HEK293 (cell line): ENCODE data around the gene NDUFB6.

Experiments used
- EGR2 ChIP-seq: fragments of 450-650 bp; formaldehyde crosslinking; IDR thresholded peaks from 2 replicates; pipeline ENCODE4 v1.5.1; 2016; ENCODE audit warnings: low read depth, missing biosample characterization, missing genetic modification characterization
- FEZF1 ChIP-seq: fragments of 450-650 bp; formaldehyde crosslinking; IDR thresholded peaks from 2 replicates; pipeline ENCODE4 v1.5.1; 2016; ENCODE audit warnings: missing biosample characterization, missing genetic modification characterization
- GLIS1 ChIP-seq: fragments of 450-650 bp; formaldehyde crosslinking; IDR thresholded peaks from 2 replicates; pipeline ENCODE4 v1.5.1; 2016; ENCODE audit warnings: missing biosample characterization, missing genetic modification characterization
- GLIS2 ChIP-seq: fragments of 450-650 bp; formaldehyde crosslinking; IDR thresholded peaks from 2 replicates; pipeline ENCODE4 v1.5.1; 2016; ENCODE audit warnings: missing biosample characterization, missing genetic modification characterization
- KLF10 ChIP-seq: fragments of 450-650 bp; IDR thresholded peaks from 2 replicates; pipeline ENCODE4 v1.5.1; 2018; ENCODE audit warnings: missing biosample characterization, mild to moderate bottlenecking, missing genetic modification characterization
- PRDM1 ChIP-seq: fragments of 450-650 bp; formaldehyde crosslinking; IDR thresholded peaks from 2 replicates; pipeline ENCODE4; 2016; ENCODE audit warnings: missing biosample characterization, missing genetic modification characterization
- TRIM28 ChIP-seq: IDR thresholded peaks from 2 replicates; pipeline ENCODE4 v1.6.1; 2011; ENCODE audit warnings: low read length, control low read depth, borderline replicate concordance
- WT1 ChIP-seq: fragments of 450-650 bp; formaldehyde crosslinking; IDR thresholded peaks from 2 replicates; pipeline ENCODE4 v1.5.1; 2016; ENCODE audit warnings: missing biosample characterization, missing genetic modification characterization
- YY1 ChIP-seq: fragments of 450-650 bp; formaldehyde crosslinking; IDR thresholded peaks from 2 replicates; pipeline ENCODE4 v1.5.1; 2018; ENCODE audit warnings: missing biosample characterization, missing genetic modification characterization
- ZBTB20 ChIP-seq: fragments of 450-650 bp; formaldehyde crosslinking; IDR thresholded peaks from 2 replicates; pipeline ENCODE4 v1.5.1; 2016; ENCODE audit warnings: missing biosample characterization, missing genetic modification characterization
- ZBTB48 ChIP-seq: fragments of 450-650 bp; formaldehyde crosslinking; IDR thresholded peaks from 2 replicates; pipeline ENCODE4 v1.5.1; 2016; ENCODE audit warnings: missing biosample characterization, missing genetic modification characterization
- ZFP3 ChIP-seq: fragments of 450-650 bp; formaldehyde crosslinking; IDR thresholded peaks from 2 replicates; pipeline ENCODE4 v1.5.1; 2016; ENCODE audit warnings: low read depth, missing biosample characterization, missing genetic modification characterization
- ZNF10 ChIP-seq: fragments of 450-650 bp; formaldehyde crosslinking; IDR thresholded peaks from 2 replicates; pipeline ENCODE4 v1.5.1; 2017; ENCODE audit warnings: missing biosample characterization, missing genetic modification characterization
- ZNF133 ChIP-seq: fragments of 450-650 bp; formaldehyde crosslinking; IDR thresholded peaks from 2 replicates; pipeline ENCODE4 v1.5.1; 2016; ENCODE audit warnings: missing biosample characterization, missing genetic modification characterization
- ZNF16 ChIP-seq: fragments of 450-650 bp; formaldehyde crosslinking; IDR thresholded peaks from 2 replicates; pipeline ENCODE4 v1.5.1; 2016; ENCODE audit warnings: low read depth, missing biosample characterization, missing genetic modification characterization
- ZNF239 ChIP-seq: fragments of 450-650 bp; formaldehyde crosslinking; IDR thresholded peaks from 2 replicates; pipeline ENCODE4 v1.5.1; 2016; ENCODE audit warnings: missing biosample characterization, missing genetic modification characterization
- ZNF24 ChIP-seq: fragments of 450-650 bp; formaldehyde crosslinking; IDR thresholded peaks from 2 replicates; pipeline ENCODE4 v1.5.1; 2016; ENCODE audit warnings: missing biosample characterization, missing genetic modification characterization
- ZNF248 ChIP-seq: fragments of 450-650 bp; formaldehyde crosslinking; IDR thresholded peaks from 2 replicates; pipeline ENCODE4 v1.5.1; 2017; ENCODE audit warnings: missing biosample characterization, missing genetic modification characterization
- ZNF354C ChIP-seq: fragments of 450-650 bp; formaldehyde crosslinking; IDR thresholded peaks from 2 replicates; pipeline ENCODE4 v1.5.1; 2016; ENCODE audit warnings: missing biosample characterization, missing genetic modification characterization, low read depth, borderline replicate concordance
- ZNF366 ChIP-seq: fragments of 450-650 bp; formaldehyde crosslinking; conservative IDR thresholded peaks from 2 replicates; pipeline ENCODE4 v1.5.1; 2016; ENCODE audit warnings: missing biosample characterization, missing genetic modification characterization
- ZNF37A ChIP-seq: fragments of 450-650 bp; IDR thresholded peaks from 2 replicates; pipeline ENCODE4 v1.5.1; 2018; ENCODE audit warnings: missing biosample characterization, missing genetic modification characterization
- ZNF416 ChIP-seq: fragments of 450-650 bp; formaldehyde crosslinking; IDR thresholded peaks from 2 replicates; pipeline ENCODE4 v1.5.1; 2016; ENCODE audit warnings: missing biosample characterization, missing genetic modification characterization
- ZNF585B ChIP-seq: fragments of 450-650 bp; formaldehyde crosslinking; IDR thresholded peaks from 2 replicates; pipeline ENCODE4 v1.5.1; 2016; ENCODE audit warnings: missing biosample characterization, missing genetic modification characterization
- ZNF621 ChIP-seq: fragments of 450-650 bp; formaldehyde crosslinking; IDR thresholded peaks from 2 replicates; pipeline ENCODE4 v1.5.1; 2017; ENCODE audit warnings: missing biosample characterization, missing genetic modification characterization
- ZNF626 ChIP-seq: fragments of 450-650 bp; sonication (Bioruptor Pico); formaldehyde crosslinking; IDR thresholded peaks from 2 replicates; pipeline ENCODE4 v1.5.1; 2018; ENCODE audit warnings: missing biosample characterization, missing genetic modification characterization, inconsistent platforms
- ZNF76 ChIP-seq: fragments of 450-650 bp; formaldehyde crosslinking; IDR thresholded peaks from 2 replicates; pipeline ENCODE4; 2016; ENCODE audit warnings: low read depth, missing biosample characterization, missing genetic modification characterization, borderline replicate concordance
- ZNF768 ChIP-seq: fragments of 450-650 bp; formaldehyde crosslinking; IDR thresholded peaks from 2 replicates; pipeline ENCODE4 v1.5.1; 2018; ENCODE audit warnings: missing biosample characterization, mild to moderate bottlenecking, missing genetic modification characterization
- ZSCAN16 ChIP-seq: fragments of 450-650 bp; formaldehyde crosslinking; IDR thresholded peaks from 2 replicates; pipeline ENCODE4 v1.5.1; 2016; ENCODE audit warnings: missing biosample characterization, missing genetic modification characterization
- TF ChIP-seq, protein P1 (sequence below): fragments of 450-650 bp; formaldehyde crosslinking; IDR thresholded peaks from 2 replicates; pipeline ENCODE4 v1.5.1; 2017; ENCODE audit warnings: missing biosample characterization, missing genetic modification characterization
- TF ChIP-seq, protein P2 (sequence below): fragments of 450-650 bp; formaldehyde crosslinking; IDR thresholded peaks from 2 replicates; pipeline ENCODE4 v1.5.1; 2016; ENCODE audit warnings: missing biosample characterization, missing genetic modification characterization
- TF ChIP-seq, protein P3 (sequence below): fragments of 450-650 bp; formaldehyde crosslinking; IDR thresholded peaks from 2 replicates; pipeline ENCODE4 v1.5.0; 2017; ENCODE audit warnings: missing biosample characterization, missing genetic modification characterization, borderline replicate concordance
- TF ChIP-seq, protein P4 (sequence below): fragments of 450-650 bp; IDR thresholded peaks from 2 replicates; pipeline ENCODE4 v1.5.1; 2018; ENCODE audit warnings: missing biosample characterization, missing genetic modification characterization
- TF ChIP-seq, protein P5 (sequence below): fragments of 450-650 bp; formaldehyde crosslinking; IDR thresholded peaks from 2 replicates; pipeline ENCODE4 v1.5.1; 2016; ENCODE audit warnings: missing biosample characterization, missing genetic modification characterization

The NDUFB6 gene

GRCh38 chr9:32550562-32551275 is 22.2 kb downstream of the NDUFB6 start (continued):
- TF ChIP-seq ZSCAN16 (tag by site-specific recombination) (no peak), TRIM28 (no peak), ZFP3 (no peak), EGR2 (tag by site-specific recombination) (peak; percentile 81), ZNF768 (tag by site-specific recombination) (no peak), GLIS2 (tag by site-specific recombination) (peak; percentile 97), GLIS1 (tag by site-specific recombination) (peak; percentile 75; the same call in 1 of the 2 replicates), ZNF354C (tag by site-specific recombination) (no peak), ZNF37A (tag by site-specific recombination) (no peak), ZNF10 (tag by site-specific recombination) (no peak), ZBTB20 (tag by site-specific recombination) (peak; percentile 86), PRDM1 (no peak), ZNF416 (no peak), WT1 (tag by site-specific recombination) (no peak), ZNF248 (tag by site-specific recombination) (no peak), ZNF585B (tag by site-specific recombination) (no peak), ZNF621 (tag by site-specific recombination) (no peak), ZNF626 (tag by site-specific recombination) (no peak), ZNF133 (tag by site-specific recombination) (no peak), YY1 (tag by site-specific recombination) (no peak), ZBTB48 (tag by site-specific recombination) (0 out of 2 replicates have a peak, but pooled peaks have one; percentile 4), ZNF16 (tag by site-specific recombination) (no peak), ZNF239 (tag by site-specific recombination) (no peak), KLF10 (peak; percentile 89), ZNF24 (tag by site-specific recombination) (no peak), ZNF366 (tag by site-specific recombination) (no peak), ZNF76 (tag by site-specific recombination) (peak; percentile 50; the same call in 1 of the 2 replicates), FEZF1 (tag by site-specific recombination) (no peak)
- TF ChIP-seq, protein P1, sequence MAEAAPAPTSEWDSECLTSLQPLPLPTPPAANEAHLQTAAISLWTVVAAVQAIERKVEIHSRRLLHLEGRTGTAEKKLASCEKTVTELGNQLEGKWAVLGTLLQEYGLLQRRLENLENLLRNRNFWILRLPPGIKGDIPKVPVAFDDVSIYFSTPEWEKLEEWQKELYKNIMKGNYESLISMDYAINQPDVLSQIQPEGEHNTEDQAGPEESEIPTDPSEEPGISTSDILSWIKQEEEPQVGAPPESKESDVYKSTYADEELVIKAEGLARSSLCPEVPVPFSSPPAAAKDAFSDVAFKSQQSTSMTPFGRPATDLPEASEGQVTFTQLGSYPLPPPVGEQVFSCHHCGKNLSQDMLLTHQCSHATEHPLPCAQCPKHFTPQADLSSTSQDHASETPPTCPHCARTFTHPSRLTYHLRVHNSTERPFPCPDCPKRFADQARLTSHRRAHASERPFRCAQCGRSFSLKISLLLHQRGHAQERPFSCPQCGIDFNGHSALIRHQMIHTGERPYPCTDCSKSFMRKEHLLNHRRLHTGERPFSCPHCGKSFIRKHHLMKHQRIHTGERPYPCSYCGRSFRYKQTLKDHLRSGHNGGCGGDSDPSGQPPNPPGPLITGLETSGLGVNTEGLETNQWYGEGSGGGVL (tag by site-specific recombination) = no peak
- TF ChIP-seq, protein P2, sequence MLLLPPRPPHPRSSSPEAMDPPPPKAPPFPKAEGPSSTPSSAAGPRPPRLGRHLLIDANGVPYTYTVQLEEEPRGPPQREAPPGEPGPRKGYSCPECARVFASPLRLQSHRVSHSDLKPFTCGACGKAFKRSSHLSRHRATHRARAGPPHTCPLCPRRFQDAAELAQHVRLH (tag by site-specific recombination) = peak; percentile 52; the same call in 1 of the 2 replicates
- TF ChIP-seq, protein P3, sequence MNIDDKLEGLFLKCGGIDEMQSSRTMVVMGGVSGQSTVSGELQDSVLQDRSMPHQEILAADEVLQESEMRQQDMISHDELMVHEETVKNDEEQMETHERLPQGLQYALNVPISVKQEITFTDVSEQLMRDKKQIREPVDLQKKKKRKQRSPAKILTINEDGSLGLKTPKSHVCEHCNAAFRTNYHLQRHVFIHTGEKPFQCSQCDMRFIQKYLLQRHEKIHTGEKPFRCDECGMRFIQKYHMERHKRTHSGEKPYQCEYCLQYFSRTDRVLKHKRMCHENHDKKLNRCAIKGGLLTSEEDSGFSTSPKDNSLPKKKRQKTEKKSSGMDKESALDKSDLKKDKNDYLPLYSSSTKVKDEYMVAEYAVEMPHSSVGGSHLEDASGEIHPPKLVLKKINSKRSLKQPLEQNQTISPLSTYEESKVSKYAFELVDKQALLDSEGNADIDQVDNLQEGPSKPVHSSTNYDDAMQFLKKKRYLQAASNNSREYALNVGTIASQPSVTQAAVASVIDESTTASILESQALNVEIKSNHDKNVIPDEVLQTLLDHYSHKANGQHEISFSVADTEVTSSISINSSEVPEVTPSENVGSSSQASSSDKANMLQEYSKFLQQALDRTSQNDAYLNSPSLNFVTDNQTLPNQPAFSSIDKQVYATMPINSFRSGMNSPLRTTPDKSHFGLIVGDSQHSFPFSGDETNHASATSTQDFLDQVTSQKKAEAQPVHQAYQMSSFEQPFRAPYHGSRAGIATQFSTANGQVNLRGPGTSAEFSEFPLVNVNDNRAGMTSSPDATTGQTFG = no peak
- TF ChIP-seq, protein P4, sequence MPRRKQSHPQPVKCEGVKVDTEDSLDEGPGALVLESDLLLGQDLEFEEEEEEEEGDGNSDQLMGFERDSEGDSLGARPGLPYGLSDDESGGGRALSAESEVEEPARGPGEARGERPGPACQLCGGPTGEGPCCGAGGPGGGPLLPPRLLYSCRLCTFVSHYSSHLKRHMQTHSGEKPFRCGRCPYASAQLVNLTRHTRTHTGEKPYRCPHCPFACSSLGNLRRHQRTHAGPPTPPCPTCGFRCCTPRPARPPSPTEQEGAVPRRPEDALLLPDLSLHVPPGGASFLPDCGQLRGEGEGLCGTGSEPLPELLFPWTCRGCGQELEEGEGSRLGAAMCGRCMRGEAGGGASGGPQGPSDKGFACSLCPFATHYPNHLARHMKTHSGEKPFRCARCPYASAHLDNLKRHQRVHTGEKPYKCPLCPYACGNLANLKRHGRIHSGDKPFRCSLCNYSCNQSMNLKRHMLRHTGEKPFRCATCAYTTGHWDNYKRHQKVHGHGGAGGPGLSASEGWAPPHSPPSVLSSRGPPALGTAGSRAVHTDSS (tag by site-specific recombination) = no peak
- TF ChIP-seq, protein P5, sequence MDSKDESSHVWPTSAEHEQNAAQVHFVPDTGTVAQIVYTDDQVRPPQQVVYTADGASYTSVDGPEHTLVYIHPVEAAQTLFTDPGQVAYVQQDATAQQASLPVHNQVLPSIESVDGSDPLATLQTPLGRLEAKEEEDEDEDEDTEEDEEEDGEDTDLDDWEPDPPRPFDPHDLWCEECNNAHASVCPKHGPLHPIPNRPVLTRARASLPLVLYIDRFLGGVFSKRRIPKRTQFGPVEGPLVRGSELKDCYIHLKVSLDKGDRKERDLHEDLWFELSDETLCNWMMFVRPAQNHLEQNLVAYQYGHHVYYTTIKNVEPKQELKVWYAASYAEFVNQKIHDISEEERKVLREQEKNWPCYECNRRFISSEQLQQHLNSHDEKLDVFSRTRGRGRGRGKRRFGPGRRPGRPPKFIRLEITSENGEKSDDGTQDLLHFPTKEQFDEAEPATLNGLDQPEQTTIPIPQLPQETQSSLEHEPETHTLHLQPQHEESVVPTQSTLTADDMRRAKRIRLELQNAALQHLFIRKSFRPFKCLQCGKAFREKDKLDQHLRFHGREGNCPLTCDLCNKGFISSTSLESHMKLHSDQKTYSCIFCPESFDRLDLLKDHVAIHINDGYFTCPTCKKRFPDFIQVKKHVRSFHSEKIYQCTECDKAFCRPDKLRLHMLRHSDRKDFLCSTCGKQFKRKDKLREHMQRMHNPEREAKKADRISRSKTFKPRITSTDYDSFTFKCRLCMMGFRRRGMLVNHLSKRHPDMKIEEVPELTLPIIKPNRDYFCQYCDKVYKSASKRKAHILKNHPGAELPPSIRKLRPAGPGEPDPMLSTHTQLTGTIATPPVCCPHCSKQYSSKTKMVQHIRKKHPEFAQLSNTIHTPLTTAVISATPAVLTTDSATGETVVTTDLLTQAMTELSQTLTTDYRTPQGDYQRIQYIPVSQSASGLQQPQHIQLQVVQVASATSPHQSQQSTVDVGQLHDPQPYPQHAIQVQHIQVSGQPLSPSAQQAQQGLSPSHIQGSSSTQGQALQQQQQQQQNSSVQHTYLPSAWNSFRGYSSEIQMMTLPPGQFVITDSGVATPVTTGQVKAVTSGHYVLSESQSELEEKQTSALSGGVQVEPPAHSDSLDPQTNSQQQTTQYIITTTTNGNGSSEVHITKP = no peak
